ENCODE data around the gene FAM98A. TPM values are rescaled to one million over a fixed set of nuclear protein-coding genes. Genes with fewer than 3 reads are reported as not detected.

Gene FAM98A
- polyA plus RNA-seq, 3 donors: 1.9 to 9.6 (median 7.1) TPM

- Mint-ChIP-seq H3K4me1 (peaks cover 22% of the 10 kb centered on the region), H3K9me3 (no peaks in the 10 kb centered on the region), H3K36me3 (no peaks in the 10 kb centered on the region), H3K4me3 (no peak overlapping the region), H3K27me3 (ENCODE audit: low read depth in 3 of 3) (no peaks in the 10 kb centered on the region), H3K27ac (peak overlapping the region in 4 of 7 donors; percentile 11 to 76 (median 46))
- Histone ChIP-seq H3K9me3 (replicated peaks in 1 of 2; ENCODE audit: control insufficient read depth in 1 of 2, insufficient read depth in 1 of 2, low read length in 2 of 2) (no peaks in the 10 kb centered on the region), H4K20me1 (ENCODE audit: insufficient read depth, low read length) (no peaks in the 10 kb centered on the region), H3K4me2 (replicated peaks; ENCODE audit: extremely low read depth, low read length, poor library complexity, severe bottlenecking) (no peak overlapping the region), H3K36me3 (replicated peaks in 1 of 2; ENCODE audit: control insufficient read depth in 1 of 2, insufficient read depth in 2 of 2, low read length in 2 of 2) (no peaks in the 10 kb centered on the region), H3K4me1 (ENCODE audit: control insufficient read depth in 1 of 2, insufficient read depth in 2 of 2, low read length in 2 of 2) (peaks cover 12 to 22% of the 10 kb centered on the region in 2 donors), H3K79me2 (ENCODE audit: insufficient read depth, low read length) (no peaks in the 10 kb centered on the region), H3K27ac (ENCODE audit: low read depth in 1 of 2, low read length in 2 of 2) (no peak overlapping the region), H3K4me3 (replicated peaks in 1 of 3; ENCODE audit: low read depth in 2 of 3, low read length in 3 of 3) (no peak overlapping the region), H3K9ac (ENCODE audit: insufficient read depth, low read length, poor library complexity, severe bottlenecking) (no peak overlapping the region), H2AFZ (ENCODE audit: insufficient read depth, low read depth, low read length, poor library complexity, severe bottlenecking) (no peak overlapping the region), H3K27me3 (ENCODE audit: control insufficient read depth in 2 of 2, insufficient read depth in 2 of 2, low read length in 2 of 2) (no peaks in the 10 kb centered on the region)
- 0% methylated on average over 1 of the region's 1 CpG for WGBS (ENCODE audit: insufficient coverage)
- intact Hi-C loops (cut with micrococcal nuclease): no loop called here
- DNase-seq: peak; percentile 8 to 73 (median 25)
- no peak for TF ChIP-seq CTCF (IDR thresholded peaks at IDR 0.05)
These were observed 46.2 kb downstream of the FAM98A start for GRCh38 chr2:33552758-33553461.

GRCh38 chr2:33550206-33550605 is 48.9 kb downstream of the FAM98A start:
- TF ChIP-seq CTCF (IDR thresholded peaks at IDR 0.05): no peak

More at GRCh38 chr2:33550206-33550605, 48.9 kb downstream of the FAM98A start:
- Histone ChIP-seq H3K4me1 (ENCODE audit: control insufficient read depth in 1 of 2, insufficient read depth in 2 of 2, low read length in 2 of 2) (peaks cover 10 to 19% of the 10 kb centered on the region in 2 donors), H2AFZ (ENCODE audit: insufficient read depth, low read depth, low read length, poor library complexity, severe bottlenecking) (no peak overlapping the region), H3K27me3 (ENCODE audit: control insufficient read depth in 2 of 2, insufficient read depth in 2 of 2, low read length in 2 of 2) (no peaks in the 10 kb centered on the region), H4K20me1 (ENCODE audit: insufficient read depth, low read length) (no peaks in the 10 kb centered on the region), H3K36me3 (replicated peaks in 1 of 2; ENCODE audit: control insufficient read depth in 1 of 2, insufficient read depth in 2 of 2, low read length in 2 of 2) (no peaks in the 10 kb centered on the region), H3K9me3 (replicated peaks in 1 of 2; ENCODE audit: control insufficient read depth in 1 of 2, insufficient read depth in 1 of 2, low read length in 2 of 2) (no peaks in the 10 kb centered on the region), H3K4me2 (replicated peaks; ENCODE audit: extremely low read depth, low read length, poor library complexity, severe bottlenecking) (no peak overlapping the region), H3K9ac (ENCODE audit: insufficient read depth, low read length, poor library complexity, severe bottlenecking) (no peak overlapping the region), H3K79me2 (ENCODE audit: insufficient read depth, low read length) (no peaks in the 10 kb centered on the region), H3K27ac (ENCODE audit: low read depth in 1 of 2, low read length in 2 of 2) (no peak overlapping the region), H3K4me3 (replicated peaks in 1 of 3; ENCODE audit: low read depth in 2 of 3, low read length in 3 of 3) (no peak overlapping the region)
- Mint-ChIP-seq H3K36me3 (no peaks in the 10 kb centered on the region), H3K4me1 (peaks cover 18% of the 10 kb centered on the region), H3K27ac (no peak overlapping the region), H3K9me3 (peaks cover 0 to 2% (median 0%) of the 10 kb centered on the region in 7 donors), H3K27me3 (ENCODE audit: low read depth in 3 of 3) (no peaks in the 10 kb centered on the region), H3K4me3 (no peak overlapping the region)
- intact Hi-C loops (cut with micrococcal nuclease): no loop called here
- whole genome bisulfite sequencing (ENCODE audit: insufficient coverage): 100% methylated on average over 1 of the region's 3 CpGs
- no peak for DNase-seq
